Measurements from ENCODE around the gene PDCD4.

PDCD4 gene

GRCh38 chr10:110842326-110842904, 29.3 kb upstream of the PDCD4 start:
- no peak for DNase-seq (ENCODE audit: low read depth)

DNA sequence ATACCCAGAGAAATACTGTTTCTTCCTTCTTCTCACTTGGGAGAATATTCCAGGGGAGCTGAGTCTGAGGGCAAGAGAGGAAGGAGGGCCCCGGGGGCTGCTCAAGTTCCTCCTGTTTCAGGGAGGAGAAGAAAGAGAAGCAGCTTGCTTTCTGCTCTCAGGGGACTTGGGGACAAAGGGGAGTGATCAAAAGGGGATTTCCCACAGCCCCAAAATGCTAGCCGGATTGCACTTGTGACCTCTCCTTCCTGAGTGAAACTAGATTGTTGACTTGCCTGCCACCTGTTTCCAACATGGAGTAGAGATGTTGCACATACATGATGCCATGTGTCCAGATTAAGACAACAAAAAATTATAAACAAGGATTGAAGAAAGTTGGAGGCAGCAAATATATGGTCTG, 28.7 kb upstream of the PDCD4 start:
- DNase-seq (ENCODE audit: low read depth) = no peak

DNA sequence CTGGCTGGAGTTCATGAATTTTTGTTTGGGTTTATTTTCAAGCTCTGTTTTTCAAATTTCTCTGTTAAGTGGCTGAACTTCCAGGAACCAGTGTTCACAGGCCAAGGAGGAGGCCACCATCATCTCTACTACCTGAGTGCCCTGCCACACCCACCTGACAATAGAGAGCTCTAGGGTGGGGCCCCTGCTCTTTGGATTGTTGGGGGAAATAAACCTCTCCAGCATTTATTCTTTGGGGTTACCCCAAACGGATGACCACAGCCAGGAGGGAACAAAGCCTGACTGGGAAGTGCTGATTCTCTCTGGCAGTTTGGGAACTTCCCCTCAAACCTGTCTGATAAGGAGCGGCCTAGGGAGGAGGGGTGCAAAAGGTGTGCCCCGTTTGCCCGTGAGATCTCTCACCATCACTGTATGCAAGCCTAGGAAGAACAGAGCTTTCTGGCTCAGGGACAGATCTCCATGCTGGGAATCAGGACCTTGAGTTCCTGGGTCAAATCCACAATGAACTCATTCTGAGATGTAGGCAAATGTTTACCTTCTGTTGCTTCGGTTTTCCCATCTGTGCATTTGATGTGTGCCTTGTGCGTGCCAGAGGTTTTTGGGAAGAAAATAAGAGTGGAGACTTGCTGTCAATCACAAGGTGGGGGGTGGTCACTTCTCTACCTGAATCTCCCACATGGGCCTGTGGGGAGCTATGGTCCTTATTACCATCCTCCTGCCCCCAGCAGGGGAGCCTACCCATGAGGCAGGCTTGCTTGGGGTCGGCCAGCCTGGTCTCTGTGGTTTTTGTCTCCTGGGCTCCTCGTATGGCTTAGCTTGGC, 27.7 kb upstream of the PDCD4 start:
- DNase-seq (ENCODE audit: low read depth) = no peak

- DNase-seq (ENCODE audit: low read depth) = no peak
These were observed 27.2 kb upstream of the PDCD4 start for GRCh38 chr10:110844617-110844881.

GRCh38 chr10:110845192-110845755, 26.5 kb upstream of the PDCD4 start:
- no peak for DNase-seq (ENCODE audit: low read depth)

- no peak for DNase-seq (ENCODE audit: low read depth)
These were observed 25.7 kb upstream of the PDCD4 start for GRCh38 chr10:110845756-110846620.

DNA sequence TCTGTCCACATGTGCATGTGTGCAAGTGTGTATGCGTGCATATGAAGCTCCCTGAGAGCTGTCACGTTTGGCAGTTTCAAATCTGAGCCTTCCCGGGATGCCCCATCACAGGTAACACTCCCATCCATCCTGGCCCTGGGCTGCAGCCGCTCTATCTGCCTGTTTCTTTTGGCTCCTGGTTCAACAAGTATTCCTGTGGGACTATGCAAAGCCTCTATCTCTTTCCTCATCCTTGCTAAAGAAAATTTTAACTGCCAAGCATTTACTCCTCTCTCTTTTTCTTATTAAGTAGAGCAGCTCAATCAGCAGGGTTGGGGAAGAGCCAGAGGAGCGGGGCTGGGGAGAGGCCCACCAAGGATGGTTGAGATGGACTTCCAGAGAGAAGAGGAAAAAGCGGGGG, 24.4 kb upstream of the PDCD4 start:
- no peak for DNase-seq (ENCODE audit: low read depth)

GRCh38 chr10:110848106-110848505, 23.6 kb upstream of the PDCD4 start:
- DNase-seq (ENCODE audit: low read depth) = no peak

DNA sequence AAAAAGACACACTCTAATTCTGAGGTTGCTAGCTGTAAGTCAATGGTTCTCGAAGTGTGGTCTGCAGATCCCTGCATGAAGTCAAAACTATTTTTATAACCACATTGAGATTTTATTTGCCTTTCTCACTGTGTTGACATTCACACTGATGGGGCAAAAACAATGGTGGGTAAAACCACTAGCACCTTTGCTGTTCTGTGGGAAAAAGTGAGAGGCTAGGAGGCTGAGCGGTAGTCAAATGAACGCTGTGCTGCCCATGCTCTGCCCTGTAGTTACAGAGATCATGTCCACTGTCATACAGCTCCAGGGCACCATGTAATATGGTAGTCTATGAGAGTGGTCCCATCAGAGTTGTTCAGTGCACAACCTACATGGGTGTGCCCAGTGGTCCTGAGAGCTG, 21.6 kb upstream of the PDCD4 start:
- no peak for DNase-seq (ENCODE audit: low read depth)

GRCh38 chr10:110851020-110851612, 20.6 kb upstream of the PDCD4 start:
- no peak for DNase-seq (ENCODE audit: low read depth)

- peak; percentile 41 for DNase-seq (ENCODE audit: low read depth)
These were observed 19.4 kb upstream of the PDCD4 start for GRCh38 chr10:110852255-110852896.

DNA sequence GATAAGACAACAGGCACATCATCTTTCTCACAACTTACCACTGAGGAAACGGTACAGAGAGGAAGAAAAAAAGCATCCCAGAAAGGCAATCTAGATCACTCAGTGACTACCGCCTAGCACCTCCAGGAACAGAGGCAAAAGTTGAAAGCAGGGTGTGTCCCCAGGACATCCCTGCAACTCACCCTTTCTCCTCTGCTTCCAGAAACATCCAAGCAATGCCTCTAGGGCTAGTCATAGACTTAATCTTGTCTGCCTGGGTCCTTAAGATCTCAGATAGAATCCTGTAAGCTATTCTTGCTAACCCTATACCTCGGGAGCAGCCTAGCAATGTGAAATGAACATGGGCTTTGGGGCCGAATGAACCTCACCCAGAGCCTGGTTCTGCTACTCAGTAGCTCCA, 18.8 kb upstream of the PDCD4 start:
- DNase-seq (ENCODE audit: low read depth) = no peak

GRCh38 chr10:110853921-110854605, 17.7 kb upstream of the PDCD4 start:
- no peak for DNase-seq (ENCODE audit: low read depth)

GRCh38 chr10:110857265-110858171, 14.2 kb upstream of the PDCD4 start:
- no peak for DNase-seq (ENCODE audit: low read depth)

GRCh38 chr10:110858297-110858934, 13.3 kb upstream of the PDCD4 start:
- no peak for DNase-seq (ENCODE audit: low read depth)

- no peak for DNase-seq (ENCODE audit: low read depth)
These were observed 12.3 kb upstream of the PDCD4 start for GRCh38 chr10:110859206-110859972.

DNA sequence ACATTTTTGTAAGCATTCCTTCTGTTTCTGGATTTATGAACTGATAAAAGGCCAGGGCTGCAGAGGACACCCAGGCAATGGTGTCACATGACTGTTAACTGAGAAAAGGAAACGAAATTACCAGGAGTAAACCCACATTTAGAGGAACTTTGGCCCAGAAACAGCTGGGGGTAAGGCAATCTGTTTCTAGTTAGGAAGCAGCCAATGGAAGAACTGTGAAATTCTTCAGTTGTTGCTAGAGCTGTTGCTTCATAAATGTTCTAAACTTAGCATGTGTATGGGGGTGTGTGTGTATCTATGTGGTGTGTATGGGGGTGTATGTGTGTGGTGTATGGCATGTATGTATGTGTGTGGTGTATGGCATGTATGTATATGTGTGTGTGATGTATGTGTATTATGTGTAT, 11.8 kb upstream of the PDCD4 start:
- DNase-seq (ENCODE audit: low read depth) = no peak

DNA sequence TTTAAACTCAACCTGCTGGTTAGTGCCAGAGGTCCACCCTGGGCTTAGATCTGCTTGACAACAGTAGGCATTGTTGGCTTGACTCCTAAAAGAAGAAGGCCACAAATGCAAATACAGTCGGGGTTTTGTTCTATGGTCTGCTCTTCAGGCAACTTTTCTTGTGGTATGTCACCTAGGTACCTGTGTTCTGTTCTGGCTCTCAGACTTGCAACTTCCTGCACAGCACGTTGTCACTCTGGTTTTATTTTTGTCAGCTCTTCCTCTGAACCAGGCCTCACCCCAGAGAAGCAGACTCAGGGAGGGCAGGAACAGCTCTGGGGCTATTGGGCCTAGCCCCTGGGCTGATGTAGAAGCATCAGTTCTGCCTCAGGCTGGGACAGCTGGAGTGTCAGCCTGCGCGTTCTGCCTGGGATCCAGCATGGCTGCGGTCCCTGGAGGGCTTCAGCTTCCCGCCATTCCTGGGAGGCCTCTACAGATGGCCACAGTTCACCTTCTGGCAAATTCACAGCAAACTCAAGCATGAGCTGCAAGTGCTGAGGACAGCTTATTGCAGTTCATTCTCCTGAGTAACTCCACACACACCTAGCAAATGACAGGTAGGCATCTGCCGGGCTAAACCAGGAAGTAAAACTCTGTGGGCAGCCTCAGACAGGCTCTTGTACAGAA, 11.0 kb upstream of the PDCD4 start:
- DNase-seq (ENCODE audit: low read depth) = no peak

All from HS-5 (cell line).